NCI-H1417 (cell line): Measurements from ENCODE around the gene ASCC3.

Experiments
- DNase-seq, 3 experiments: peaks; one replicate each; lab custom pipeline; 2025; lab: John Stamatoyannopoulos, UW

Gene ASCC3

DNA sequence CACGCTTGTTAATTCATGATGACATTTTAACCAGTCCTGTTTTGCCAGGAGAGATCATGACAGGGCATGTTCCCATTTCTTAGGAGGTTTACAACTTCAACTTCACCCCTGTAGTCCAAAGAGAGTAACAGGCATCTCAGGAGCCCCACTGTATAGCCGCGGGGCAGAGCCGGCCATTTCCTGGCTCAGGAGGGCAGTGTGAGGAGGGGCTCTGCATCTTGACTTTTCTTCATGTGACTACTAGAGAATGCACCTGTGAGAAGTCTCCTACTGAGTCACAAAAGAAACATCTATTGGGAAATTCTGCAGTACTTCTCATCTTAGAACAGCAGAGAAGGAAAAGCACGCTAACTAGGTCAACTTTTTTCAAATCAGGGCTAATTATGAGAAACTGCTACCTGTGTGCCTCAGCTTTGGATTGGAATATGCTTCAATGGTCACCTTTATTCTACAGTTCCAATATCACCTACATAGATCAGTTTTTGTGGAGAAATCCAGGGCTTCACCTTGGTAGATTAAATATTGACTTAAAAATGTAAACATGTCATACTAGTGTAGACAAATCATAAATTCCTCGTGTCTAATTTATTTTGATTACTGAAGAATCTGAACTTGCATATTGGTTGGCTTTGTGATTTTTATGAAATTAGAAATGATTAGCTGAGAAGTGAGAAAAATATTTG, 387.8 kb downstream of the ASCC3 start:
- peak in 1 of 3 experiments; percentile 14 for DNase-seq

DNA sequence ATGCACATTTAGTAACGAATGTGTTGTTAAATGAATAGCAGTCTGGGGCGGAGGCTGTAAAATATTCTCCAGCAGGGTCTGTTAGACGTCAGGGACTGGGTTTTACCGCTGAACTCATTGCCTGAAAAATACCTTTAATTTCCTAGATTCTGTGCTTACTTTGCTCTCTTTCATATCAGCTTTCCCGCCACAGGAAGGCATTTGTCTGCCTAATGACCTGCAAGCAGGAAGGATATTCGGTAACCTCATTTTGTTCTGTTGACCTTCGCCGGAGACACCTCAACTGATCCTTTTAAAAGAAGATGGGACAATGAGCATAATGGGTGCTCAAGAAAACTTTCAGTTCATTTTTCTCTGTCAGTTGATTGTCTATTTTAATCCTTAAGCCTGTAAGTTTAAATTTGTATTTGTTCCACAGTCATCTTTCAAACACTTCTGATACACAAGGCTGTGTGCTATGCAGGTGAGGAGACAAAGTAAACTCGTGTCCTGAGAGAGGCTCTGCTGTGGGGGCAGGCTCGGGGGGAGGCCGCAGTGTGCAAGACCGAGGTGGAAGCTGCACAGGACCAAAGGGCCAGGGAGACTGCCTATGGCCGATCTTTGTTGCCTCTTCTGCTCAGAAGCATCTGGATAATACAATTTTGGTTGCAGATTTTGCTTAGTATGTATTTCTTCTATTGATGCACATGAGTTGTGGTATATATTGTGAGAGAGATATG, 389.0 kb downstream of the ASCC3 start:
- no peak for DNase-seq

DNA sequence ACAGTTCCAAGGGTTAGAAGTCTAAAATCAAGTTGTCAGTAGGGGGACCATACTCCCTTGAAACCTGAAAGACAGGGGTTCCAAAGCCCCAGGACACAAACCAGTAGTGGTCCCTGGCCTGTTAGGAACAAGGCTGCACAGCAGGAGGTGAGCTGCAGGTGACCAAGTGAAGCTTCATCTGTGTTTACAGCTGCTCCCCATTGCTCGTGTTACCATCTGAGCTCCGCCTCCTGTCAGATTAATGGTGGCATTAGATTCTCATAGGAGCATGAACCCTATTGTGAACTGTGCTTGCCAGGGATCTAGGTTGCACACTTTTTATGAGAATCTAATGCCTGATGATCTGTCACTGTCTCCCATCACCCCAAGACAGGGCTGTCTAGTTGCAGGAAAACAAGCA, 391.1 kb downstream of the ASCC3 start:
- peak in 1 of 3 experiments; percentile 4 for DNase-seq

DNA sequence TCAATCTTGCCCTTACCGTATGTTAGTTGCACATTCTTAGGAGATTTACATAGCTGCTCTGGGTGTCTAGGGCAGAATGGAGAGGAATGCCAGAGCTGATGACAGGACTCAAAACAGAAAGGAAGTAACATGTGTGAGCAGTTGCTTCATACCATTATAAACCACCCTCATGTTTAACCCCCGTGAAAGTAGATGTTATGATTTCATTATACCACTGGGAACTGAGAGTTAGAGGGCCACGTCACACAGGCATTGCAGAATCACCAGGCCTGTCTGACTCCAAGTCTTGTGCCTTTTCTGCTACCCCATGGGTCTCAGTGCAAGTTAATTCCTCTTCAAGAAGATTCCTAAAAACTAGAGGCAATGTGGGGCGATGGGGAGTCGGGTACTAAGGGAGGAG, 392.9 kb downstream of the ASCC3 start:
- no peak for DNase-seq

DNA sequence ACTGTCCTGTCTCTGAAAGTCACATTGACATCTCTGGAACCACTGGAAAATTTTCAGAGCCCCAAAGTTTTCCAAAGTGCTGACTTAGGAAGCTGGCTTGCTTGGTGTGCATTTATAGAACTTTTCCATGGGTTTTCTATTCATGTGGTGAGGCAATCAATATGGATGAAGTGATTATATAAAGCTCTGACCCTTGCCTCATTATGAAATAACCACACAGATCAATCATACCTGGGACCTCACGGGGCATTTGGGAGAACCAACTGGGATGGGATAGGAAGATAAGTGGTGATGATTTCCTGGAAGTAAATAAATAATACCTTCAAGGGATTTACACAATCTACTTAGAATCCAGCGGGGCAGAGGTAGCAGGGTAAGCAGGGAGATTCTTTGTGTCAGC, 393.5 kb downstream of the ASCC3 start:
- no peak for DNase-seq

DNA sequence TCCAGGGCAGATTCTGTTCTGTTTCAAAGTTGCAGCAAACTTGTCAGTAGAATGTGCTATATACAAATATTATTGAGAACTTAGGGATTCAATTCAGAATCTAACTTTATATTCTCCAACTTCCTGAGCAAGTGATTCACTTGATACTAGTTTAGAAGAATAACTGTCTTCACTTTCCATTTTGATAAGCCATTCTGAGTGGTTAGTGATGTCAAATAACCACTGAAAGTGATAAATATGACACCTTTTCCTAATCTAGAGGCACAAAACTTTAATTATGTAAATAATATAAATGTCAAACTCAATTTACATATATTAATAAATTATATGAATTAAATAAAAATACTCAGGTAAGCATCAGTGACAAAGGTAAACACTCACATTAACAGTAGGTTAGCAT, 395.9 kb downstream of the ASCC3 start:
- DNase-seq = no peak

DNA sequence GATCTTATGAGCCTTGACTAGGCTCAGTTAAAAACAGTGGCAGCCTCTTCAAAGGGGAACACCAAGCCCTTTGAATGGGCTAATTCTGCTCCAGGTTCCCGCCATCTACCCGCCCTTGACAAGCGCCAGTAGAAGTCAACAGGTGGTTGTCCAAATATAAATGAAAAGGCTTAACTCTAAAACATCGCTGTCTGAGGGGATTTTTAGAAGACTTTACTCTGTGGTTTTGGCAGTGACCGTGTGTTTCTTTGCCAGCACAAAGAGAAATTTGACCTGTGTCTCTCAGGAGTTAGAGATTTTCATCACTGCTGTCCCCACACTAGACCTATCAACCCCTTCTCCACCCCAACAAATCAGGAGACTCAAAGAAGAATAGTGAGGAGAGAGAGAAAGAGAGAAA, 396.7 kb downstream of the ASCC3 start:
- no peak for DNase-seq

DNA sequence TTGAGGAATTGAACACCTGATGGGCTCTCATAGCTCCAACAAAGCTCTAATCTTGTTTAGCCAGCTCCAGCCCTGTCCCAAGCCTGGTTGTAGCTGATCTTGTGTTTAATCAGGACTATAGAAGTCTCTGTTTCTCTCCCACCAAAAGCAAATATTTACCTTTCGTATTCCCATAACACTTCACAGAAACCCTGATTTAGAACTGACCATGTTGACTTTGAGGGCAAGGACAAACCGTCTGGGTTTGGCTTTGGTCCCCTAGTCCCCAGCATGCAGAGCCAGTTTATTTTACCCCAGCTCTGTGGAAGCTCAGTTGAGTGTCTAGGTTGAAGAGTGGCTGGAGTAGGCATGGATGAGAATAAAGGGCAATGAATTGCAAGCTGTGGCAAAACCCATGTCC, 398.4 kb downstream of the ASCC3 start:
- DNase-seq = peak in 1 of 3 experiments; percentile 8

DNA sequence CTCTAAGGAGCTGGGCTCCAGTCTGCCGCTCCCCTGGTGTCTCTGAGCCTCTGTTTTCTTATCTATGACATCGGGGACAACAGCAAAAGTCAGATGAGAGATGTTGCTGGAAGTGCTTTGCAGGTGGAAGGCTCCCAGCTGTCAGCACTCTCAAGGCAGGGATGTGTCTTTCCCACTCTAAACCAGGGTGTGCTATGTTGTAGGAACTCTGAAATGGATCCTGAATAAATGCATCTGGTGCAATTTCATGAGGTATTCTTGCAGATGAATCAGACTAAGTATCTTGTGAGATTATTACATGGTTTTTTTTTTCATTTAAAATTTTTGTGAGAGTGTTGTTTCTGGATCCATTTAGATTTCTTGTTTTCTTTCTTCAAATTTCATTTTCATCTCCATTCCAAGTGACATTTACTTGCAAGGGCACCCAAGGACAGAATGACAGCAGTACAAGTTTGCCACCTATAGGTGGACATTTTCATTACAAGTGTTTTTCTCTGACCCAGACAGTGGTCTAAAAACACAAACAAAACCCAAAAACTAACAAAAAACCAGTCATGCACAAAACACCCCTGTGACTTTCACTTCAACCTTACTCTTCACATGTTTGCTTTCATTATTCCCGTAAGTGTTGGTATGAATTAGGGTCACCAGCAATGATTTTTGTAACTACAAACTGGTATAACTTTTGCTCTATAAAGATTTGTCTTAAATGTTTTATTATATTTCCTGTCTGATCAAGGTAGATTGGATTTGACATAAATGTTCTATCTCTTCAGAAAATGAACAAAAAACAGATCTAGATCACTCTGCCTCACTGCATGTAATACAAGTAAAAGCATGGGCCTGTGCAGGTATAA, 401.7 kb downstream of the ASCC3 start:
- DNase-seq = peak; percentile 20 to 56 (median 30)

DNA sequence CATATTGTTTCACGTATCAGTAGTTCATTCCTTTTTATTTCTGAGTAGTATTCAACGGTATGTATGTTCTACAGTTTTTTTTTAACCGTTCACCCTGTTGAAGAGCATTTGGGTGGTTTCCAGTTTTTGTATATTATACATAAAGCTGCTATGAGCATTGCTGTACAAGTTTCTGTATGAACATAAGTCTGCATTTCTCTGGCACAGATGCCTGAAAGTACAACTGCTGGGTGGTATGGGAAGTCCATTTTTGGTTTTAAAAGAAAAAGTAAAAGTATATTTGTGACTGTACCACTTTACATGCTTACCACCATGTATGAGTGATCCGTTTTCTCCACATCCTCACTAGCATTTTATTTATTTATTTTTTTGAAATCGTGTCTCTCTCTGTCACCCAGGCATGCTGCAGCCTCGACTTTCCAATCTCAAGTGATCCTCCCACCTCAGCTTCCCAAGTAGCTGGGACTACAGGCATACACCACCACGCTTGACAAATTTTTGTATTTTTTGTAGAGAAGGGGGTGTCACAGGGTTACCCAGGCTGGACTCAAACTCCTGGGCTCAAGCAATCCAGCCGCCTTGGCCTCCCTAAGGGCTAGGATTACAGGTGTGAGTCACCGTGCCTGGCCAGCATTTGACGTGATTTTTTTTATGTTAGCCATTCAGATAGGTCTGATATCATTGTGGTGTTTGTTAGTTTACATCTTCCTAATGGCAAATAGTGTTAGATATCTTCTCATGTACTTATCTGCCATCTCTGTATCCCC, 405.4 kb downstream of the ASCC3 start:
- DNase-seq = no peak

DNA sequence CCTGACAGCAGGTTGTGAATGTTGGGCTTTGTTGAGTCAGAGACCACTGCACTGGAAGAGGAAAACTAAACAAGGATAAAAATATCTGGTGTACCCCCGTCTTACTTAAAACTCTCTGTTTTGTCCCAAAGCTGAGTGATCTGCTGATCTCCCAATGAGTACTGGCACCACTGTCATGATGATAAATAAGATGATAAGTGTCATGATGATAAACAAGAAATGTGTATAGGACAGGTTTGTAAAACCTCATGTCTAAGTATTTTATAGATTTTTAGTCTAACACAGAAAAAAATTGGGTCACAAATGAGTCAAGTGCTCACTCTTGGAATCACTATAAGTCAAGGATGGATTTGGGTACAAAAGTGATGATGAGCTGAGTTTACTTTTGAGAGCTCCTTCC, 407.9 kb downstream of the ASCC3 start:
- DNase-seq = no peak

DNA sequence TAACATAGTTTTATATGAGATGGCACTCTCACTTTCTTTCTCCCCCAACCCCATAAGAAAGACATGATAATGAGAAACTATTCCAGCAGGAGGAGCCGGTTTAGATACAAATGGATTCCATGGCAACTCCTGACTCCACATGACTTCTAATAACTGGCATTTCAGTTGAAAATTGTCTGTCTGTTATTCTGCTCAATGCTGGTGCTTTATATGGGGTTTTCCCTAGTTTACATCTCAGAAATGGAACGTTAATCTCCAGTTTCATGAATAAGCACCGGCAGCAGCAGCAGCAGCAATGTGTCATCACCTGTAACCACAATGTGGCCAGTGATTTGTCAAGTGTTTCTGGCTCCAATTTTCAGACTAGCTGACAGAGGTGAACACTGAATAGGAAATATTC, 408.5 kb downstream of the ASCC3 start:
- DNase-seq = peak; percentile 3 to 44 (median 7)

DNA sequence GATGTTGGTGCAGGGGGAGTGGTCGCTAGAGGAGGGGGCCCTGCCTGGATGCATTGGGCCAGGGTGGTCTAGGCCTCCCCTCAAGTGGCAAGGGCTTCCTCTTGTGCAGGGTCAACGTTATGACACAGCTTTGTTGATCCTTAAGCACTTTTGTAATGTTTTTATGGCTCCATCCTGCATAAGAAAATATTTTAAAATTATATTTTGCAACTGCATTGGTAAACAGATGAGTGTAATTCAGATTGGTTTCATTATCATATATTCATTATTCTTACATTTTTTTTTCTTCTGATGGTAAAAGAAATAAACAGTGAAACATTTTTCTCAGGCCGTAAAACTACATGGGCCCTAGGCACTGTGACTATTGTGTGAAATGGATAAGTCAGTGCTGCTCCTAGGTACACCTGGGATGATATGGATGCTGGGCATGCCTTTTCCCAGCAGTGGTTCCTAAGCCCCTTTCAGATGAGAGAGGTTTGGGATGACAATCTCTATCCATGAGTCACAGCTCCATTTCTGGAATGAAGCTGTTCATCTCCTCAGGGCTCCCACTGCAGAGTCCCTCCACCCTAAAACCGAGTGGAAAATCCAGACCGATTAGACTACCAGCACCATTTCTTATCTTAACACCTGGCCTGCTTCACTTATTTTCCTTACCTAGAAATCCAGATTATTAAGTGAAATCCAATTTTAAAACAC, 410.6 kb downstream of the ASCC3 start:
- no peak for DNase-seq

DNA sequence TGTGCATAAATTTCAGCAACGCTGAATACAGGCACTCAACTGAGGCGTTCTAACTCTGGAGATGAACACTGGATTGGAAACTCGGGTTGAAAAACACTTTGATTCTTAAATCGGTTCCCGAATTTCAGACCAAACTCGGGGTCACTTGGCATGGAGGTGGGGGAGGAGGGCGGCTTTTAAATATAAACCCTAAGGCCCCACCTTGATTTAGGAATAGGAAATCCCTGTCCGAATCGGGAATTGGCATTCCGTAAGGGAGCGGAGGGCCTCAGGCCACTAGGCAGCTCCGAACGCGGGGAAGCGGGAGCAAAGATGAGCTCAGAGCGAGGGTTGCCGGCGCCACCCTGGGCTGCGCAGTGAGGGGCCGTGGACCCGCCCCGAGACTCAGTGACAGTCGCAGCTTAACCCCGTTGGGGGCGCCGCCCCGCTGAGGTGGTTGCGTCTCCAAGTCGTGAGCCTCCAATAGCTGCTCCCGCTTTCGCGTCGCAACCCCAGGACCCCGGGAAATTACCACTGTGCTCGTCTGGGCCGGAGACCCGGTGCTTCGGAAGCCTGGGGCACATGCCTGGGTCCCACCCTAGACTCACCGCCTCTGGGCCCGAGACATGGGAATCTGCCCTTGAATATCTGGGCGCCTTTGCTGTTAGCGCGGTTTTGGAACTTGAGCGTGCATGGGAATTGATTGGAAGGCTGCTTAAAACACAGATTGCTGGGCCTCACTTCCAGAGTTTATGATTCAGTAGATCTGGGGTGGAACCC, 411.8 kb downstream of the ASCC3 start:
- no peak for DNase-seq

DNA sequence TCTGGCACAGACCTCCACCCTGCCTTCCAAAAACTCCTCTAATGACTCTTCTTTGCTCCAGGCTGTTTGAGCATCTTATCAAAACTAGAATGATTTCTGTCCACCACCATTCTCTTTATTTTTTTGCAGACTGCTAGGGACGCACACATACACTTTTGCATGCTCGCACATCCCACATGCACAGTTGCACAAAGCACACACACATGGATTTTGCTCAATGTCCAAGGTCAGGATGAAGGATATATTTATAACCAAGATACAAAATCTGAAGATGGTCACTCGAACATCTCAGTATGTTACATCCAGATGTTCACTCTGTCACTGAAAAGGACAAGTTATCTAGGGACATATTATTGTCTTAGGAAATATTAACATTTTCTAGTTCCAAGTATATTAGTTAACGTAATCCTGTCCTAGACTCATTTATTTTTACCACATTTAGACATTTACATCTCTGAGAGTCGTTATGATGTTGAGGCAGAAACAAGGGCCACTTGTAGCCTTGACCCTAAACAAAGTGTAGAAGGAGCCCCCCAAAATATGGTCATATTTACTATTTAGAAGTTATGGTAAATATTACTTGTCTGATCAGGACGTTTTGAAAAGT, 413.0 kb downstream of the ASCC3 start:
- DNase-seq = no peak

DNA sequence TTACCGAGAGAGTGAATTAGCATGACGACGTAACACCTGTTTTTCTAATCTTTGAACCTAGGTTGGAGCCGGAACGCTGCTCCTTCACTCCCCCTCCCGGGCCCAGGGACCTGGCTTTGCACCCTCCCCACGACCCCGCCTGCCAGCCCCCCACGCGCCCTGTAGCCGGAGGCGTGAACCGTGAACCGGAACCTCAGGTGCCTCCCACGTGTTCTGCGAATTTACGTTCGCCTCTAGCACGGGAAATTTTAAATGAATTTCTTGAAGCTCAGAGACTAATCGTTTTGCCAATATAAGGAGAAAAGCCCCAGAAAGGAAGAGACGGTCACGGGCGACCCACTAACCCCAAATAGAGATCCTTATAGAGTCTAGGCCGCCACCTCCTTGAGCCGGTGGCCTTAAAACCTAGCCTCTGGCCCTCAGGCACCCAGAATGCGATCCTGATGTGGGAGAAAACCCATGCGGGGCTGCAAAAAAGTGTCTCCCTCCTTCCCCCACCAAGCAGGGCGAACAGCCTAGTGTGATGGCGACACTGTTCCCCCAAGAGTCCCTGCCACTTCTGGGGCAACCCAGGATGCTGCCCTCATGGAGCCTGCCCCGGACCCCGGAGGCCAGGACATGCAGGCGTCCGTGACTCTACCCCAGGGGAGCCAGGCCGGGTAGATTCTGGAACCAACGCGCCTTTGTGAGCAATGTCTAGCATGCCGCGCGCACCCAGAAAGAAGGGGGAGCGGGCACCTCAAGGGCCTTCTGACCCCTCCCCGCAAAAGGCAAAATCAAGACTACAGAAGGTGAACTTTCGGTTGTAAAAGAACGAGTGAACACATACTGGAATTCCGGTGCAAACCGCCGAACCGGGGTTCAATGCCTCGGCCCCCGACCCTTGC, 413.8 kb downstream of the ASCC3 start:
- DNase-seq = no peak

DNA sequence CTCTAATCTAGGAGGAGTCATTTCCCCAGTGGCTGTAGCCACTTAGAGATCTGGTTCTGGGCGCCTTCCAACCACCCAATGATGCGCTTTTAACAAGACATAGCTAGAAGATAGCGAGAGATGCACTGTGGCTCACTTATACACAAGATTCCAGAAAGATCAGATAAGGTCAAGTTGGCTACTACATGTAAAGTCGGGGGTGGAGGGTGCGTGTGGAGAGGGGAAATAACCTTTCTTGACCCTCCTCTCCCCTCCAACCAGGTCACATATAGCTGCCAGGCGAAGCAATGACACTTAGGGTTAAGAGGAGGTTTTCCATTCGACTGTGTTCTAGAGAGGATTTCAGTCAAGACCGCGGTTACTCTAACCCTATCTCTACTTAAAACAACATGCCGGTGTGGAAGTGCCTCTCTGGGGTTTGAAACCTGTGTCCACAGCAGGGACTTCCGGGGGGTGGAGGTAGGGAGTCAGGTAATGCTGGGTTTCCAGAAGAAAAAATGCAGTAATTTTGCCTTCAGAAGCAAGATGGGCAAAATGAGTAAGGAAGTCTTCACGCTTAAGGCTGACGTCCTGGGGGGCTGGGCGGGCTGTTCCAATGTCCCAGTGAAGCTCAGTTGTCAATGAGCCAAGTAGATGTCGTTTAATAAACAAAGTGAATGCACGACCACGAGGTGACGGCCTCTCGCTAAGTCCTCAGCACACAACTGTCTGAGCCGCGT, 414.6 kb downstream of the ASCC3 start:
- peak in 1 of 3 experiments; percentile 20 for DNase-seq

DNA sequence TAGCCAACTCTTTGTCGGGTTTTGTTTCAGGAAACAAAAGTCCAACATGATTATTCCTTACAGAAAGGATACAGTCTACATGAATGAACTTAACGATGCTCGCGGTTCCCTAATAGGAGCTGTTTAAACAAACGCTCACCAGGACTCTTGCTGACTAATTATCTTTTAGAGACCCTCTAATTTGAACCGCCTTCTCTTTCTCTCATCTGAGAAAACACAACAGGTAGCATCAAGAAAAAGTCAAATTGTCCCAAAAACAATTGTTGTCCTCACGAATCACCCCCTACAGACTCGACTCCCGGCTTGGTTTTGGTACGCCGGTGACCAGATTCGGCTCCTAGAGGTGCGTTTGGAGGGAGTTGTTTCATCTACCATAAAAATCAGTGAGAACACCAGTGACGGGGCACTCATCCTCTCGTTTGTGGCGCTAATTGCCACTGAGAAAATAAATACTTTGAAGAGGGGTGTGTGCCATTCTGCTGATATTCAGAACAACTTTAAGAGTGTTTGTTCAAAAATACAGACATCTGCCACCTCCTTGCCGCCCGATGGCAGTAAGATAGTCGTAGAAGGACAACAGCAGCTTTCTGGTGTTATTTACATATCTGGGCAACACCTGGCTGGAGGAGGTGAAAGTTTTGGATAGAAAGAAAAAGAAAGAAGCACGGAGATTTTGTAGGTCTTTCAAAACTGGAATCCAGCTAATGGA, 415.3 kb downstream of the ASCC3 start:
- peak in 2 of 3 experiments; percentile 74 to 90 for DNase-seq
